IMR-90 (cell line): Measurements from ENCODE around the gene ANKRD44. TPM values are rescaled to one million over a fixed set of nuclear protein-coding genes. Genes with fewer than 3 reads are reported as not detected.

Source experiments
- ATAC-seq: fragments of 200-7000 bp; cut with Tn5 transposase; 2 replicates; pipeline ENCODE4 v1.9.1; 2020; ENCODE audit warnings: low read depth, mild to moderate bottlenecking, moderate library complexity
- BruUV-seq: library from RNA; stranded (reverse); fragments of 400-500 nt; replicated peaks from 2 replicates; lab custom pipeline; 2021; lab: Mats Ljungman, UMichigan
- CTCF ChIA-PET: fragments of 300-600 bp; formaldehyde crosslinking; extraction: SDS; loops from one replicate; lab custom pipeline; 2021; ENCODE audit warnings: antibody characterized with exemption; lab: Yijun Ruan, JAX
- POLR2A ChIA-PET: fragments of 300-600 bp; sonication (Branson Sonifier 250); formaldehyde crosslinking; loops from one replicate; lab custom pipeline; 2022; ENCODE audit warnings: antibody characterized with exemption; ENCODE audit not compliant: unreplicated experiment; lab: Charles Lee
- DNase-seq: peaks from one replicate; pipeline ENCODE4 v3.0.0; 2013
- H2AFZ ChIP-seq: replicated peaks from 2 replicates; pipeline ENCODE3; 2013; ENCODE audit warnings: low read length, mild to moderate bottlenecking; ENCODE audit not compliant: poor library complexity
- H2AK5ac ChIP-seq: 2 replicates; pipeline ENCODE4 v1.6.1; 2013; ENCODE audit warnings: low read depth, low read length, inconsistent platforms
- H2AK9ac ChIP-seq: replicated peaks from 2 replicates; pipeline ENCODE3; 2013; ENCODE audit warnings: mild to moderate bottlenecking, low read depth, low read length, moderate library complexity; ENCODE audit not compliant: poor library complexity
- H2BK120ac ChIP-seq: 2 replicates; pipeline ENCODE4 v1.6.1; 2013; ENCODE audit warnings: low read depth, low read length, inconsistent platforms
- H2BK15ac ChIP-seq: 3 replicates; pipeline ENCODE4 v1.6.1; 2013; ENCODE audit warnings: low read depth, low read length, inconsistent platforms
- H2BK20ac ChIP-seq: 2 replicates; pipeline ENCODE4 v1.6.1; 2013; ENCODE audit warnings: low read depth, mild to moderate bottlenecking, inconsistent platforms, low read length, moderate library complexity
- H2BK5ac ChIP-seq: 2 replicates; pipeline ENCODE4 v1.6.1; 2013; ENCODE audit warnings: mild to moderate bottlenecking, low read depth, low read length, inconsistent platforms; ENCODE audit not compliant: poor library complexity, severe bottlenecking
- H3K14ac ChIP-seq: replicated peaks from 2 replicates; pipeline ENCODE4 v1.6.1; 2013; ENCODE audit warnings: low read depth, low read length, inconsistent platforms
- H3K18ac ChIP-seq: 2 replicates; pipeline ENCODE4 v1.6.1; 2013; ENCODE audit warnings: low read depth, low read length, control low read depth
- H3K23ac ChIP-seq: 2 replicates; pipeline ENCODE4 v1.6.1; 2013; ENCODE audit warnings: low read depth, low read length, inconsistent platforms
- H3K27ac ChIP-seq: 2 replicates; pipeline ENCODE4 v1.5.1; 2013; ENCODE audit warnings: mild to moderate bottlenecking, control low read depth, low read length; ENCODE audit not compliant: insufficient read depth
- H3K27me3 ChIP-seq: 2 replicates; pipeline ENCODE4 v1.6.1; 2013; ENCODE audit warnings: low read length; ENCODE audit not compliant: control insufficient read depth, insufficient read depth
- H3K36me3 ChIP-seq: 2 replicates; pipeline ENCODE4 v1.6.1; 2013; ENCODE audit warnings: low read length, mixed read lengths; ENCODE audit not compliant: control insufficient read depth, insufficient read depth
- H3K4ac ChIP-seq: 2 replicates; pipeline ENCODE4 v1.6.1; 2013; ENCODE audit warnings: low read depth, low read length, inconsistent platforms
- H3K4me1 ChIP-seq: 2 replicates; pipeline ENCODE4 v1.6.1; 2013; ENCODE audit warnings: low read length, mixed read lengths; ENCODE audit not compliant: control insufficient read depth, insufficient read depth
- H3K4me2 ChIP-seq: 2 replicates; pipeline ENCODE4 v1.6.1; 2013; ENCODE audit warnings: low read depth, mild to moderate bottlenecking, control low read depth, low read length, moderate library complexity
- H3K4me3 ChIP-seq: 2 replicates; pipeline ENCODE4 v1.5.1; 2013; ENCODE audit warnings: low read depth, mild to moderate bottlenecking, control low read depth, low read length, moderate library complexity; ENCODE audit not compliant: insufficient read depth
- H3K56ac ChIP-seq: 2 replicates; pipeline ENCODE4 v1.6.1; 2013; ENCODE audit warnings: low read length, inconsistent platforms; ENCODE audit not compliant: insufficient read depth; ENCODE audit errors: extremely low read depth
- H3K79me1 ChIP-seq, 2 experiments: 2 replicates each; pipeline ENCODE4 v1.6.1; 2013; ENCODE audit warnings: low read length in 2 of 2, inconsistent platforms in 1 of 2, low read depth in 1 of 2
- H3K9ac ChIP-seq: 2 replicates; pipeline ENCODE4 v1.6.1; 2013; ENCODE audit warnings: low read depth, low read length, control low read depth
- H3K9me1 ChIP-seq: 2 replicates; pipeline ENCODE4 v1.6.1; 2013; ENCODE audit warnings: low read length, inconsistent platforms; ENCODE audit not compliant: insufficient read depth
- H3K9me3 ChIP-seq: 2 replicates; pipeline ENCODE4 v1.6.1; 2013; ENCODE audit warnings: low read length; ENCODE audit not compliant: control insufficient read depth, insufficient read depth
- H4K20me1 ChIP-seq: 2 replicates; pipeline ENCODE4 v1.6.1; 2013; ENCODE audit warnings: low read length, inconsistent platforms; ENCODE audit not compliant: insufficient read depth
- H4K5ac ChIP-seq: 2 replicates; pipeline ENCODE4 v1.6.1; 2013; ENCODE audit warnings: mild to moderate bottlenecking, low read depth, low read length, control low read depth
- H4K8ac ChIP-seq, 2 experiments: 2 replicates each; pipeline ENCODE4 v1.6.1; 2013; ENCODE audit warnings: low read depth in 2 of 2, low read length in 2 of 2, control low read depth in 1 of 2, inconsistent platforms in 1 of 2
- H4K91ac ChIP-seq: 2 replicates; pipeline ENCODE4 v1.6.1; 2013; ENCODE audit warnings: low read depth, low read length, inconsistent platforms; ENCODE audit not compliant: insufficient read depth
- BHLHE40 ChIP-seq: fragments of 150-350 bp; IDR thresholded peaks from 2 replicates; pipeline ENCODE4 v1.6.1; 2016; ENCODE audit warnings: mild to moderate bottlenecking, low read depth, low read length
- CEBPB ChIP-seq: IDR thresholded peaks from 2 replicates; pipeline ENCODE4 v1.6.1; 2012; ENCODE audit warnings: low read depth, low read length, improper control_type of control experiment
- MAZ ChIP-seq: IDR thresholded peaks from 2 replicates; pipeline ENCODE4 v1.6.1; 2012; ENCODE audit warnings: low read depth, mild to moderate bottlenecking, low read length, improper control_type of control experiment, moderate library complexity, borderline replicate concordance
- MXI1 ChIP-seq: IDR thresholded peaks from 2 replicates; pipeline ENCODE4 v1.6.1; 2012; ENCODE audit warnings: low read depth, mild to moderate bottlenecking, low read length, moderate library complexity, borderline replicate concordance
- NFE2L2 ChIP-seq: fragments of 150-350 bp; IDR thresholded peaks from 2 replicates; pipeline ENCODE4 v1.6.1; 2016; ENCODE audit warnings: low read depth, mild to moderate bottlenecking, low read length
- POLR2A ChIP-seq: IDR thresholded peaks from 2 replicates; pipeline ENCODE4 v1.6.1; 2012; ENCODE audit warnings: mild to moderate bottlenecking, low read depth, low read length
- RCOR1 ChIP-seq: IDR thresholded peaks from 2 replicates; pipeline ENCODE4 v1.6.1; 2012; ENCODE audit warnings: mild to moderate bottlenecking, low read length, improper control_type of control experiment; ENCODE audit not compliant: insufficient replicate concordance
- RFX5 ChIP-seq: IDR thresholded peaks from 2 replicates; pipeline ENCODE4 v1.8.0; 2012; ENCODE audit warnings: low read depth, mild to moderate bottlenecking, low read length, moderate library complexity
- SMC3 ChIP-seq: fragments of 150-350 bp; IDR thresholded peaks from 2 replicates; pipeline ENCODE4 v1.6.1; 2016; ENCODE audit warnings: low read depth, mild to moderate bottlenecking, antibody characterized with exemption, low read length, moderate library complexity
- WGBS, 2 experiments: methylation state at CpG; one replicate each; pipeline versions ENCODE4 v1.1.5 to v1.1.7; 2013; ENCODE audit warnings: missing lambda C conversion rate in 2 of 2; ENCODE audit not compliant: insufficient read length in 1 of 2; ENCODE audit errors: extremely low coverage in 2 of 2; 5-methylcytosine and 5-hydroxymethylcytosine counted together
- dilution Hi-C: fragments of 300-500 bp; cut with HindIII; formaldehyde crosslinking; loops from one replicate; pipeline ENCODE4 v1.14.3; 2018; ENCODE audit warnings: low sequenced_read_pairs; ENCODE audit not compliant: unreplicated experiment
- in situ Hi-C: fragments of 300-500 bp; cut with MboI; formaldehyde crosslinking; loops from 3 replicates; pipeline ENCODE4 v1.14.3; 2019; ENCODE audit warnings: low sequenced_read_pairs, inconsistent platforms, mixed read lengths
- intact Hi-C: fragments of 100-400 bp; cut with micrococcal nuclease; formaldehyde crosslinking; loops from 2 replicates; pipeline ENCODE4 v1.10.0; 2022
- polyA plus RNA-seq, 3 experiments: library from polyadenylated mRNA; depleted of rRNA; stranded (reverse); fragments of >200 nt; gene quantifications; 2 replicates each; pipeline ENCODE4 v1.2.3, GENCODE V29; 2012; ENCODE audit warnings: low replicate concordance in 1 of 3
- total RNA-seq: library from RNA; depleted of rRNA; stranded (reverse); fragments of >200 nt; gene quantifications from 2 replicates; pipeline ENCODE4 v1.2.3, GENCODE V29; 2012
- TF ChIP-seq, protein P1 (sequence below): fragments of 150-350 bp; IDR thresholded peaks from 2 replicates; pipeline ENCODE4 v1.6.1; 2016; ENCODE audit warnings: low read depth, mild to moderate bottlenecking, low read length, moderate library complexity, borderline replicate concordance
- TF ChIP-seq, protein P2 (sequence below): fragments of 150-350 bp; IDR thresholded peaks from 2 replicates; pipeline ENCODE4 v1.6.1; 2017; ENCODE audit warnings: mild to moderate bottlenecking, antibody characterized with exemption, low read length, low read depth

ANKRD44 gene
- total and polyA plus RNA-seq, 2 of the 4 experiments (the other 2 are of a cell fraction), result 5.2 to 15.6 TPM

DNA sequence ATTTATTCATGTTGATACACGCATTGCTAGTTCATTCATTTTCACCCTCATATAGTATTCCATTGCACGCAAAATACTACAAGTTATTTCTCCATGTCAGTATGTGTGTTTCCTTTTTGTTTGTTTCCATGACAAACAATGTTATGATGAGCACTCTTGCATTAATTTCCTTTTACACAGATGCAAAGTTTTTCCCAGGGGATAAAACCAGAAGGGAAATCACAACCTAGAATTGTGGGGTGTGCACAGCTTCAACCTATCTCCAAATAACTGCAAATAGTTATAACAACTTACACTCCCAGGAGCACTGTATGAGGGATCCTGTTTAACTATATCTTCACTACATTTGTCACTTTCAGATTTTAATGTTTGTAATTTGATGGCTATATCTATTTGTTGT lies 87.1 kb downstream of the ANKRD44 start:
- ATAC-seq (no peak), DNase-seq (no peak)
- H3K4me2 ChIP-seq, result no peak overlapping the region
- H3K36me3 ChIP-seq, result no peaks in the 10 kb centered on the region
- no peak overlapping the region for H2AK9ac ChIP-seq
- no peak overlapping the region for H4K91ac ChIP-seq
- H3K27me3 ChIP-seq, result no peaks in the 10 kb centered on the region
- POLR2A ChIA-PET, result no interaction called here
- H4K5ac ChIP-seq, result no peak overlapping the region
- BruUV-seq, result no TSS peak
- H3K9me1 ChIP-seq, result no peaks in the 10 kb centered on the region
- H3K23ac ChIP-seq, result no peak overlapping the region
- intact Hi-C loops, result no loop called here
- no peak overlapping the region for H2BK5ac ChIP-seq
- no peak overlapping the region for H2AFZ ChIP-seq
- H2AK5ac ChIP-seq, result no peak overlapping the region
- TF ChIP-seq MXI1, result no peak
- TF ChIP-seq POLR2A, result no peak
- no peak for TF ChIP-seq RCOR1
- TF ChIP-seq, protein P1, sequence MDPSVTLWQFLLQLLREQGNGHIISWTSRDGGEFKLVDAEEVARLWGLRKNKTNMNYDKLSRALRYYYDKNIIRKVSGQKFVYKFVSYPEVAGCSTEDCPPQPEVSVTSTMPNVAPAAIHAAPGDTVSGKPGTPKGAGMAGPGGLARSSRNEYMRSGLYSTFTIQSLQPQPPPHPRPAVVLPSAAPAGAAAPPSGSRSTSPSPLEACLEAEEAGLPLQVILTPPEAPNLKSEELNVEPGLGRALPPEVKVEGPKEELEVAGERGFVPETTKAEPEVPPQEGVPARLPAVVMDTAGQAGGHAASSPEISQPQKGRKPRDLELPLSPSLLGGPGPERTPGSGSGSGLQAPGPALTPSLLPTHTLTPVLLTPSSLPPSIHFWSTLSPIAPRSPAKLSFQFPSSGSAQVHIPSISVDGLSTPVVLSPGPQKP, result no peak
- TF ChIP-seq NFE2L2, result no peak
- TF ChIP-seq SMC3, result no peak
- no peak for TF ChIP-seq MAZ
- TF ChIP-seq, protein P2, sequence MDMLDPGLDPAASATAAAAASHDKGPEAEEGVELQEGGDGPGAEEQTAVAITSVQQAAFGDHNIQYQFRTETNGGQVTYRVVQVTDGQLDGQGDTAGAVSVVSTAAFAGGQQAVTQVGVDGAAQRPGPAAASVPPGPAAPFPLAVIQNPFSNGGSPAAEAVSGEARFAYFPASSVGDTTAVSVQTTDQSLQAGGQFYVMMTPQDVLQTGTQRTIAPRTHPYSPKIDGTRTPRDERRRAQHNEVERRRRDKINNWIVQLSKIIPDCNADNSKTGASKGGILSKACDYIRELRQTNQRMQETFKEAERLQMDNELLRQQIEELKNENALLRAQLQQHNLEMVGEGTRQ, result no peak
- TF ChIP-seq CEBPB, result no peak
- no peak for TF ChIP-seq BHLHE40
- no peak for TF ChIP-seq RFX5
- no peak overlapping the region for H3K4ac ChIP-seq
- H3K4me3 ChIP-seq, result no peak overlapping the region
- H3K9me3 ChIP-seq, result no peaks in the 10 kb centered on the region
- no peak overlapping the region for H3K56ac ChIP-seq
- no peak overlapping the region for H2BK20ac ChIP-seq
- H4K20me1 ChIP-seq, result no peaks in the 10 kb centered on the region
- no CpG with 5 or more reads among the region's 2 CpGs for WGBS, 2 experiments
- H3K4me1 ChIP-seq, result no peaks in the 10 kb centered on the region; the same call in 1 of the 2 replicates
- no peak overlapping the region for H3K9ac ChIP-seq
- H3K79me1 ChIP-seq, result no peaks in the 10 kb centered on the region
- H3K27ac ChIP-seq, result no peak overlapping the region
- dilution Hi-C loops, result no loop called here
- in situ Hi-C loops, result no loop called here
- H2BK15ac ChIP-seq, result no peak overlapping the region
- CTCF ChIA-PET, result no interaction called here
- no peak overlapping the region for H3K14ac ChIP-seq
- H2BK120ac ChIP-seq, result no peak overlapping the region
- no peak overlapping the region for H4K8ac ChIP-seq
- no peak overlapping the region for H3K18ac ChIP-seq
